GM21737 (cell line): ENCODE results near the gene CHN1.

Experiments
- ATAC-seq: cut with Tn5 transposase; IDR thresholded peaks from one replicate; pipeline ENCODE4 v1.9.1; 2021; ENCODE audit warnings: mild to moderate bottlenecking, moderate library complexity; ENCODE audit not compliant: unreplicated experiment

The CHN1 gene

DNA sequence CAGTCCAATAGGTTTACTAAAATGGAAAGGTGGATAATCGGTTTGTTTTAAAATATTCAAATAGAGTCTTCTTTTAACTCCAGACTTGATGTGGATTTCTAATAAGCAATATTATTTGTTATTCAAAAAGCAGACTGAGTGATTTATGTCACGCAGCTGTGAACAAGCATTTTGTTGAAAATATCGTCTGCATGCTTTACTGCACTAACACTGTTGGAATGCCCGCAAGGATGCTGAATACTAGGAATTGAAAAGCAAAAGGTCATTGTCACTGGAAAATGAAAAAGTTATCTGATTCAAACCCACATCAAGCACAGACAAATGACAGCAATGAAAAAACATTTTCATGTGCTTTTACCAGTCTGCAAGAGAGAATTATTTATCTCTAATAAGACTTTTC is 31.1 kb downstream of the CHN1 start:
- no peak for ATAC-seq

DNA sequence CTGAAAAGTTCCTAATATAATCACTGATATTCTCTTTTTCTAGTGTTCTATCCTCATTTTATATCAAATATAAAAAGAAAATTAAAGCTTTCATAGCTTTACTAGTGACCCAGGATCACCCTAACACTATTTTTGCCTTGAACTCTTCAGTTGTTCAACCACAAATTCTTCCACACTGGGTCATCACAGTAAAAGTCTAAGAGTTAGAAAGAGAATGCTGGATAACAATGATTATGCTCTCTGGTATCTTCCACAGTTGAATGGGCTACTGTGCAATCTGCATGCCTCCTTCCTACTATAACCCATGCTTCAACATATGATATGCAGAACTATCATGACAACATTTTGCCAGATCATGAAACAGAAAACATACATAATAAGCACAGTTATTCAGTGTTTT is 32.3 kb downstream of the CHN1 start:
- no peak for ATAC-seq

DNA sequence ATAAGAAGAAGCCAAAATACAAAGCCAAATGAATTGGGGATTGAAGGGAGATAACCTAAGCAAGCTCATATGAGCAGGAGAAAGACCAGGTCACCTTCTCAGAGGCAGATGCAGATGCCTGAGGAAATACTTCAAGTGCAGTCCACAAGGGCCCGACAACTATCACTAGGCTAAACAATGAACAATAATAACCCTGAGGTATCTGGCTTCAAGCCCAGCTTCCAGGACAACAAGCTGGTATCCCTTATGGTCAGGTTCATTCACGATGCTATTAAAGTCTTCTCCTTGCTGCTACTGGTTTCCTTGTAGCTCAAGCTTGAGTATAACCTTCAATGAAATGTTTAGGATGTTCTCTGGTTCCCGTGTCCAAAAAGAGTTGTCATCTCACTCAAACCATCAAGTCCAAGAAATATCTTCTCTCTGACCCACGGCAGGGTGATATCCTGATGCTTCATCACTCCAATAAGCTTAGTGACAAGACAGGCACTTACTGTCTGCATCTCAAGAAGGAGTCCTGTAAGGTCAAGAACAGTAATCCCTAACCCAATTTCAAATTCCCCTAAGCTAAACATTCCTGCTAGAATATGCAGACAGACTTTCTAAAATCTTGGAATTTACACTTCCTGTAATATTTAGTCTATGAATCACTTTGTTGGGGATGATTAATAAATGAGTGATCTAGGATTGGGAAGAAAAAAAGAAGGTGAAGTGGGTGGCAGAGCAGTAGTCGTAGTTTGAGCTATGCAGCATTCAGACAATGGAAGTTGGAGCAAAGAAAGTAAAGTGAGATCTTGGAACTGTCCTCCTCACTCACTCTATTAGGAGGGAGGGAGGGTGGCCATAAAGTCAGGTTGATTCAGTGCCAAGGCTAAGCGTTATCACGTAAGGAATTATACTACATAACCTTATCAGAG is 33.1 kb downstream of the CHN1 start:
- no peak for ATAC-seq

DNA sequence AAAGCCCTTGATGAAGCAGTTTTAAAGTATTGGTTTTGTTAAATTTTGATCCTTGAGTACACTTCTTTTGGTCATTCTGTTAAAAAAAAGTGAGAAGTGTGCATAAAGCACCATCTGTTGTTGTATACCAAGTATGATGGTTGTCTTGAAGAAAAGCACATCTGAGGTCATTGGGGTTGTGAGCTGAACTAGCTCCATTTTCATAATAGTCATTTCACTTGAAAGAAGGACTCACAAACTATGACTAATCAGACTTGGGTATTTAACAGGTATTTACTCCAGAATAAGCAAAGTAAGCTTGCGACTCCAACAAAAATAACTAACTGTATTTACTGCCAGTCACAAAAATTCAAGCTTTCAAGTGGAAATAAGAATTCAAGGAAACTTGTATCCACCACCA is 35.1 kb downstream of the CHN1 start:
- ATAC-seq = no peak

DNA sequence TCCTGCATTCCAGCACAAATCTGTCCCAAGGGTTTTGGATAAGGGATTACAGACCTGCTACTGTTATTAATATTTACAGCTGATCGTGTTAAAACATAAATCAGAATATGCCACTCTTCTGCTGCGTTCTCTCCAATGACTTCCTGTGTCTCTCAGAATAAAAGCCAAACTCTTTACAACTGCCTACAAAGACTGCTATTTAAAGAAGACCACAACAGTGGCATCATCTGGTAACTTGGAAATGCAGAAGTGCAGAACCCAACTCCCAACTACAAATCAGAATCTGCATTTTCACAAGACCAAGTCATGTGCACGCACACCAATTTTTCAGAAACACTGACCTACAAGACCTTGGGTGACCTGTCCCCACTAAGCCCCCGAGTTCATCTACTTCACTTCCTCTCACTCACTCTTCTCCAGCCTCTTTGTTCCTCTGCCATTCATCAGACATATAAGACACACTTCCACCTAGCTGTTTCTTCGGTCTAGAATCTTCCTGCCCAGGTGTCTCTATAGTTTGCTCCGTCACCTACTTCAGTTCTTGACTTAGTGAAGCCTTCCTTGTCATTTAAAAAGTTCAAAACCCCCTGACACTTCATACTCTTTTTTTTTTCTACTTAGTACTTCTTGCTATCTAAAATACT is 36.0 kb downstream of the CHN1 start:
- ATAC-seq = no peak

DNA sequence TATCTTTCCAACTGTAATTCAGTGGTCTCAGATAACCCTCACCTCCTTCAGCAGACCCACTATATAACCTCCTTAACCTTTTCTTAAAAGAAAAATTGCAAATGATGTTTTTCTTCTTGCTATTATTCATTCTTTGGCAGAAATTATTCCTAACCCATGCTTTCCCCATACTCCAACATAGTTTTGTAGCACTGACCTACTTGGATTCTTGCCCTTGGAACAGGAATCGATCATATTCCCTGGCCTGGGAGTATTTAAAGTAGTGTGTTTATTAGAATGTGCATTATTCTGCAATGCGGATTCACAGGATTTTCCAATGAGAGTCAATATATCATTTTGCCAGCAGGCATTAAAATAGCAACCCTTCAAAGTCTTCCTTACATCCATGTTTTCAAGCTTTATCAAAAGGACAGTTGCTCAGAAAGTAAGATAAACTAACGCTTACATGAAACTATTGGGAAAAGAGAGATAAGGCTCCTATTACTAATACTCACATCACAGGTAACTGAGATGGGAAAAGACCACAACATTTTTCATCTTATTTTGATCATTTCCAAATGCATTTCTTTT is 37.4 kb downstream of the CHN1 start:
- ATAC-seq = no peak

DNA sequence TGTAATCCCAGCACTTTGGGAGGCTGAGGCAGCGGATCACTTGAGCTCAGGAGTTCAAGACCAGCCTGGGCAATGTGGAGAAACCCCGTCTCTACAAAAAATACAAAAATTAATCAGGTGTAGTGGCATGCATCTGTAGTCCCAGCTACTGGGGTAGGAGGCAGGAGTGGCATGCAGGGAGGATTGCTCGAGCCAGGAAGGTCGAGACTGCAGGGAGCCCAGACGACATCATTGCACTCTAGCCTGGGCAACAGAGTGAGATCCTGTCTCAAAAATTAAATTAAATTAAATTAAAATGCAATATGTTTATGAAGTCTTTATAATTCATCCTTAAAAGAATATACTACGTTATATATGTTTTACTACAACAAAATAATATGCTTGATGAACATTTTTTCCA is 38.1 kb downstream of the CHN1 start:
- ATAC-seq = no peak

DNA sequence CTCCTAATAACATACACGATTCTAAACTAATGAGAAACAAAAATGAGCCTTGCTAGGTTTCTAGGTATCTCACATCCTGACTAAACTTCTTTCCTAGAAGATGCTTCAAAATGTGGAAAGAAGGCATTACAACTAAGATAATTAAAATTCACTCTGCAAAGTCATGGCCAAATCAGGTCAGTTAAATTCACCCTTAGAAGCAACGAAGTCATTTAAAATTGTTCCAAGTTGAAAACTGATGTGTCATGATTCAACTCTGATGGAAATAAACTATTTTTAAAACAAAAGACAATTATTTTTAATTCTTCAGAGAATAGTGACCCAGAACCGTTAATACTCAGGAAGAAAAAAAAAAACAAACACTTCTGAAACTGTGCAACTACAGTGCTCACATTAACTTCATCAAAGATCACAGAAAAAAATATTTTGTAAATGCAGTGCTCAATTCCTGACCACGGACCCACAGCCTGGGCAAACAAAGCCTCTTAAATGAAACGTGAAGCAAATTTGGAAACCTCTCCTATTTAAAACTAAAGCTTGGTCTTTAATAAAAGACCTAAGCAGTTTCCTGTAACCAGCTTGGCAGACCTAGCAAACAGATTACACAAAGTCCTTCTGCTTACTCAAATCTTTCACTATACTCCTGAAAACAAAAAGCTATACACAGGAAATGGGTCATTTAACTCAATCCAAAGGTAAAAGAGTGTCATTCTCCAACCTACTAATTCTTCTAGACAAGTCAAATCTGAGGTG is 39.0 kb downstream of the CHN1 start:
- ATAC-seq = no peak

DNA sequence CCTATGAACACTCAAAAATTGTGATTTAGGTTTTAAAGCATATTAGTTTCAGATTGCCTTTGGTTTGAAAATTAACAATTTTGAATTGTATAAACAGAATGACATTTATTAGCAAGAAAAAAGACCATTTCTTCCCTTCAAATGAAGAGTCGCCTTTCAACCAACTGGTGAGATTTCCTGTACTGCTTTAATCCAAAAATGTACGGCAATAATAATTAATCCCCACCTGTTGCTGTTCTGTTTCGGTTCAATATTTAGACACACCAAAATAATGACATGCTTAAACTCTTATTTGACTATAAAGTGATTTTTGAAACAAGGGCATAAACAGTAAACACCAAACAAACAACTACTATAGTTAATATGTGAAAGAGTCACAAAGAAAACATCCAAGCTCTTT is 39.6 kb downstream of the CHN1 start:
- no peak for ATAC-seq

DNA sequence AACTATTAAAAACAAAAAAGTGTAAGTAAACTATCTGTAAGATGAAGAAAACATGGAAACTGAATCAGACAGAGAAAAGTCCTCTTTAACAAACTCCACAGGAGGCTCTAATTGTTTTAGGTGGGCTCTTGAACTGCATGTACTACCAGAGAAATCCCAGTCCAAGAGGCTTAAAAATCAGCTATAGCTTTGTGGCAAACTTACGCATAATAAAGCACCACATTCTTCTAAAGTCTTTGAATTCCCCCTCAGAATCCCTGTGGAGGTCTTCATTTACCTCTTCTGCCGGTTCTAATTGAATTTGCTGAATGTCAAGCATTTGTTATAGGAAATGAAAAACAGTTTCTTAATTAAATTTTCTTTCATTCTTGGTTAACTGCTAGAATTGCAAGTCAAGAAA is 40.8 kb downstream of the CHN1 start:
- no peak for ATAC-seq

DNA sequence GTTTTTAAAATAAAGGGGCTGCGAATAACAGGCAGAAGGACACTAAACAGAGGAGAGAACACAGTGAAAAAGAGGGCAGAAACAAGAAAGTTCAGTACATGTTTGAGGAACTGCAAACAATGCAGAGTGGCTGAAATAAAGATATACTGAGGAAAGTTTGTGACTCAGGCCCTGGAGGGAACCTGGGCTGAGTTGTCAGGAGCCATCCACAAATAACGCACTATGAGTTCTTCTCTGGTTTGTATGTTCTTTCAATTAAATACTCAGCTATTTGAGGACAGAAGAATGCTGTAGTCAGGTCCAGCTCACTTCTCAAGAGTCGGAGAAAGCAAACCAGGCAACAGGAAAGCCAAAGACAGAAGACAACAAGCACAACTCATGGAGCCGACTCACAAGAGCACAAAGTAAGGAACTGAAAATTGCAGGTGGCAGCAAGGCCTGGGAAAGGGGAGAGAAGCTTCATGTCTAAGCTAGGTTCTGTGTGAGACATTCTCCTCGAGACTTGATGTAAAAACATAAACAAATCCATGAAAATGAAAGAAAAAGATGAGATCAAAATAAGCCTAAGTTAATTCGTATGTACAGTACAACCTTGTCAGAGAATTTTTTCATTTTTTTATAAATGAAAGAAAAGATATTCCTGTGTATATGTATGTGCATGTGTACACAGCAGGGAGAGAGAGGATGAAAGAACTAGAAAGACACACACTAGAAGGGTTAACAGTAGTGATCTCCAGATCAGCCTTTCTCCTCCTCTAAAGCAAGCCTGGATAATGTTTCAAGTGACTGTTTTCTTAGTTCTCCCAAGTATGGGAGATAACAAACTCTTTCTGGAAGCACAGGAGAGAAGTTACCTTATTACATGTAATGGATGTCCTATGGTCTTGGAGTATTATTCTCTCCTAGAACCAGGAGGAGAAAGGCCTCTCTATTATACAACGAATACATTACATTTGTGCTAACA is 41.5 kb downstream of the CHN1 start:
- ATAC-seq = no peak

DNA sequence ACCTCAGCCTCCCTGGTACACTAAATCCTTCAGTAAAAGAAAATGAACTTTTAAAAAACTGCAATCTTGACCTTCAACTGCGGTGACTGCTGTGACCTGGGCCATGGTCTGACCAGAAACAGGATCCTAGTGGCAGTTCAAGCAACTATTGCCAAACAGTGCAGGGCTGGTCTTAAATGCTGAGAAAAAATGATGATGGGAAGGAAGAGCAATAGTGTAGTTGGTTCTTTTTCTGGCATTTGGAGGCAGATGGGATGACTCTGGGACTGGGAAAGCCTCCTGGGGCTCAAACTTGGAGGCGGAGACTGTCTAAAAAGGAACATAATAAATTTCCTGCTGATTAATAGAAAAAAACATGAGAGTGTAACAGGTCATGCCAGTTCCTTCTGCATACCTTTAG is 45.4 kb downstream of the CHN1 start:
- ATAC-seq = no peak

DNA sequence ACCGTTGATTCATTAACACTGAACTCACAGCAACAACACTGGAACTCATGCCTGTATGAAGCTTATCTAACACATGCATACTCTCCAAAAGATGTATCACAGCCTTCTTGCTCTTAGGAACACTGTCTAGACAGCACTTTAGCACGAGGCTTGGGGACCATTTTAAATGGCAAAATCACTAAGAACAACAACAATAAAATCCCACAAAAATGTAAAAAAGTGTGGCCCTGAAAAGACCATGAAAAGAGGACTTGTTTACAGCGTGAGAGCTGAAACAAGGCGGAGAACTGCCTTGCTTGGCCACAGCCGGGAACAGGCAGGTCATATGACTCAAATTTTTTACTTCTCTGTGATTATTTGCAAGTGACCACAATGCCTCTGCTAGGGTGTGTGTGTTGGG is 48.1 kb downstream of the CHN1 start:
- ATAC-seq = no peak

DNA sequence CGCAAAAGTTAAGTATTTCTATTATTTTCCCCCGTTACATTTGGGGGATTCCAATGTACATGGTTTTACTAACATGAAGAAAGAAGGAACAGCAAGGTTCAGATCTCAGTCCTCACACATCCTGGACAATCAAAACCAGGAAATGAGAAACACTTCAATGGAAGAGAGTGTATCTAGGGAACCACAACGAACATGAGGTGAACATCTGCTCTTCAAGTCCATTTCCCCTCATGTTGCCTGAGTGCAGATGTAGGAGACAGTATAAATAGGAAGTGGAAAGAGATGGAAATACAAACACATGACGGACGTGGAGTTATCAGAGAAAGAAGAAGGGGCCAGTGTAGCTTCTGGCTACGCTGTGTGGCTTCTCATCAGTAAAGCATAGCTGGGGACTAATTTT is 52.6 kb downstream of the CHN1 start:
- no peak for ATAC-seq

DNA sequence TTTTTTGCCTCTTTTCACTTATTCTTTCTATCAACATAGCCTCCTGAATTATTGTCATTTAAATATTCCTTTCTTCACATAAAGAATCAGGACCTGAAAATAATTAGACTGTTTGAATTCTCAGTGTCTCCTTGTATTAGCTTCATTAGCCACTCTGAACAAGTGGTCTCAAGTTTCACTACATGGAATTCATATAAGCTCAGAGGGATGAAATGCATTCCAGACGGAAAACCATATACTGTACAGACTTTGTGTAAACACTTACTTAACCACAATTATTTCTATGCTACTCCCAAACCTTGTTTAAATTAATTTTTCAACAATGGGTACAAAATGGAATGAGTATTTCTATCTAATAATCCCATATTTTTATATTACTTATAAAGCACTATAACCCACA is 53.4 kb downstream of the CHN1 start:
- ATAC-seq = no peak

DNA sequence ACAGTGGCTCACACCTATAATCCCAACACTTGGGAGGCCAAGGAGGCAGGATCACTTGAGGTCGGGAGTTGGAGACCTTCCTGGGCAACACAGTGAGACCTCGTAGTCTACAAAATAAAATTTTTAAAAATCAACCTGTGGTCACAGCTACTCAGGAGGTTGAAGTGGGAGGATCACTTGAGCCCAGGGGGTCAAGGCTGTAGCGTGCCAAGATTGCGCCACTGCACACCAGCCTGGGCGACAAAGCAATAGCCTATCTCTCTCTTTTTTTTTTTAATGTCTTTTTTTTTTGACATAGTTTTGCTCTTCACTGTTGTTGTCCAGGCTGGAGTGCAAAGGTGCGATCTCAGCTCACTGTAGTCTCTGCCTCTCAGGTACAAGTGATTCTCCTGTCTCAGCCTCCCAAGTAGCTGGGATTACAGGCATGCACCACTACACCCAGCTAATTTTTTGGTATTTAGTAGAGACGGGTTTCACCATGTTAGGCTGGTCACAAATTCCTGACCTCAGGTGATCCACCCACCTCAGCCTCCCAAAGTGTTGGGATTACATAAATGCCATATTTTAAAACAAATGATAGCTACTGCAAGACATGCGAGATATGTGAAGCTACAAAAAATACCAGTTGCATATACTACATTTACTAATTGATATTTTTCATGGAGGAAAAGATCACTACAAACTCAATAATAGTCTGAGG is 55.0 kb downstream of the CHN1 start:
- ATAC-seq = no peak

DNA sequence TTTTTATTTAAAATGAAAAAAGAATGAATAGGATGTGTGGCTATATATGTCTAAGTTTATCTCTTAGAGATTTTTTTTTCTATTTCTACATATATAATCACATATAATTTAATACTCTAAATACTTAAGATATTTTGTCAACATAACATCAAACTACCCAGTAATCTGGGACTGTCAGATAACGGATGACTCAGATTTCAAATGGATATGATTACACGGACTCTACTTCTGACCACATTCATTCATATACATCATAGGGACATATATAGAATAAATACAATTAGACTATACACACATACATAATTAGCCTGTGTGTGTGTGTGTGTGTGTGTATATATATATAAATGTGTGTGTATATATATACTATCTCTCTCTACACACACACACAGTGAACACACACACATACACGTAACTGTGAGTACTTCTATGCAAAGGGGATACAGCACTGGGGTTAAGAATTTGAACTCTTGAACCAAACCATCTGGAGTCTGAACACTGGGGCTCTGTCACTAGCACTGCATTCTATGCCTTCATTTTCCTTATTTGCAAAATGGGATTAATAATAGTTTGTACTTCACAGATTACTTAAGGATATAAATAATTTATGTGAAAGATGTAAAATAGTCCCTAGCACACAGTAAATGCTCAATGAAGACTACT is 59.5 kb downstream of the CHN1 start:
- no peak for ATAC-seq

DNA sequence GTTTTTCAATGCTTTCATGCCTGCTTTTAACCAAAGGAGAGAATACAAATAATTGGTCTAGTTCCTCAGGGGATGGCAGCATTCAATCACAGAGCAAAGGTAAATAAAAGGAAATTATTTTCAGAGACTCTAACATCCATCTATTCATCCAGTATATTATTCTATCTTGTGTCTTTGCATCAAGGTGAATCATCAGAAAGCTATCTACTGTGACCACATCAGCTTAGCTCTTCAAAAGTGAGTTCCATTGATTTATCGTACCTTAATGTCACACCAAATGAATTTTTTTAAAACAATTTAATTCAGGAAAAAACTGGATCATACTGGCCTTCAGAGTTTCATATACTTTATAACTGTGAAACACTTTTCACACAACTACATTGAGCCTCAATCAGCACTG is 66.1 kb downstream of the CHN1 start:
- no peak for ATAC-seq

DNA sequence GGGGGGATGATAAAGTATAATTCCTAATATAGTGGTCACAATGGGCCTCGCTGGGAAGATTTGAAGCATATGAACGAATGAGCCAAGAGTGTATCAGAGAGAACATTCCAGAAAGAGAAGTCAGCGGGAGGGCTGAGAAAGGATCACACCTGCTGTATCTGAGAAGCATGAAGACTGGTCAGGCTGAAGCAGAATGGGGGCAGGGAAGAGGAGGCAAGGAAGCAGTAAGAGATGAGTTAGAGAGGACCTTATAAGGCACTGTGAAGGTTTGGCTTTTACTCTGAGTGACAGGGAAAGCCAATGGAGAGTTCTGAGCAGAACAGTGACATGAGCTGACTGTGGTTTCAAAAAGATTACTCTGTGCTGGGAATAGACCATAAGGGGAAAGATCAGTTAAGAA is 73.5 kb downstream of the CHN1 start:
- no peak for ATAC-seq
